IPS-NIHi11 (cell line): Measurements from ENCODE around the gene GAREM1.
A peak's percentile ranks its signal among the peaks of the same experiment; 100 is the strongest.

Source experiments
- DNase-seq: peaks from one replicate; pipeline ENCODE4 v3.0.0; 2012; ENCODE audit warnings: mixed read lengths, low spot score

The GAREM1 gene

GRCh38 chr18:32459361-32460101 lies 11.2 kb downstream of the GAREM1 start:
- no peak for DNase-seq

GRCh38 chr18:32455361-32455760 lies 15.3 kb downstream of the GAREM1 start:
- no peak for DNase-seq

- DNase-seq: no peak
These were observed 16.1 kb downstream of the GAREM1 start for GRCh38 chr18:32454593-32454992.

GRCh38 chr18:32450874-32451273 lies 19.8 kb downstream of the GAREM1 start:
- DNase-seq: no peak

DNA sequence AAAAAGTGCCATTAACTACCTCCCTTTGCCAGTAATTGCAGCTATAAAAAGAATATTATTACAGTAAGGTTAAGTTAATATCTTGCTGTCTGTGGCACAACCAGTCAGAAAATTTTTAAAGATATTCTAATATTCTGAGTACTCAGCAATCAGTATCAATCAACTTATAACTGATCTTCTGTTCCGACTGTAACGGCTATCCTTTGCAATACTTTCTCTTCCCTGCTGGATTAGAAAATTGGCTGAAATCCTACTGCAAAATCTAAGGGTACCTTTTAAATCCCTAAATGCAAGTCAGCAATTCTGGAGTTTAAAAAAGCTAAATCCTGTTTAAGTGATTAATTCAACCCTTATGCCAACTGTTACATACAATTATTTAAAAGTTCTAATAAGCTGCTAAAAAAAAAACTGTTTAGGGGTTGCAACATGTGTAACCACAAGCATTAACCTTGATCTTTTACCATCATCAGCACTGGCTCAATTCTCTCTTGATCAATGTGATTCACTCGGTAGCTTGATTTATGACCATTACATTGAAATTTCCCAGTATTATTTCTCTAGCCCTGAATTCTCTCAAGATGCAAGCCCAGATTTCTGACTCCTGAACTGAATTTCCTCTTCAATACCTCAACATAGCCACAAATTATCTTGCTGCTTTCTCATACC lies 20.5 kb downstream of the GAREM1 start:
- no peak for DNase-seq

DNA sequence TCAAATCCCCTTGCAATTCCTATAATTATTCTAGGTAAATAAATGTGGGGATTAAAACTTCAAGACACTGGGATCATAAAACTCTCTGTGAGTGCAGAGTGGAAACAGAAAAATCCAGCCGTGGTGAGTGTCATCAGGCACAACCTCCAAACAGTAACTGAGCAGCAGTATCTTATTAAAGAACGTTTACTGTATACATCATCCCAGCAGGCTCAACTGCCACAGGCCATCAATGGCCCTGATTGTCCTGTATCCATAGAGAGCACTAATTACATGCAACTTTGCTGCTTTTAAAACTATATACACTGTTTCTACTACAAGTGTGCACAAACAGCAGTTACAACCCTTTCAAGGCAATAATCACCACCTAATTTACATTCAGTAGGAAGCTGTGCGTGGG lies 23.9 kb downstream of the GAREM1 start:
- DNase-seq: no peak

- no peak for DNase-seq
These were observed 24.8 kb downstream of the GAREM1 start for GRCh38 chr18:32445846-32446245.

GRCh38 chr18:32443706-32444215 lies 26.9 kb downstream of the GAREM1 start:
- no peak for DNase-seq

- DNase-seq: no peak
These were observed 27.5 kb downstream of the GAREM1 start for GRCh38 chr18:32443033-32443705.

- no peak for DNase-seq
These were observed 28.1 kb downstream of the GAREM1 start for GRCh38 chr18:32442575-32442974.

DNA sequence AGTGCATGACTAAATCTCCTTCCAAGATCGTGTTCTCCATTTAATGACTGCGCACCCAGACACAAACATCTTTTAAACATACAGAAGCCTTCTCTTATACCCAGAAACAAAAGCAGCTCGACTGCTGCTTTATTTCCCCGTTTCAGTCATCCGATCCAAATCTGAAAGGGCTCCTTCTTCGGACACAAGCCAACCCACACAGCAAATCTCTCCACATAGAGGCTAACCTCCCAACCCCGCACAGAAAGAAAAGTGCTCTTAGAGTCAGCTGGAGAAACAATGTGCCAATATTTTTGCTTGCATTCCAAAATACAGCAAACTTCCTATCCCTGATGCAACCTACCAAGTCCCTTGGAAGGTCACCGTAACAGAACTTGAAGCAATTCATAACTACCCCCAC lies 29.1 kb downstream of the GAREM1 start:
- DNase-seq: no peak

GRCh38 chr18:32440518-32440917 lies 30.2 kb downstream of the GAREM1 start:
- DNase-seq: no peak

GRCh38 chr18:32439802-32440201 lies 30.9 kb downstream of the GAREM1 start:
- peak; percentile 51 for DNase-seq

DNA sequence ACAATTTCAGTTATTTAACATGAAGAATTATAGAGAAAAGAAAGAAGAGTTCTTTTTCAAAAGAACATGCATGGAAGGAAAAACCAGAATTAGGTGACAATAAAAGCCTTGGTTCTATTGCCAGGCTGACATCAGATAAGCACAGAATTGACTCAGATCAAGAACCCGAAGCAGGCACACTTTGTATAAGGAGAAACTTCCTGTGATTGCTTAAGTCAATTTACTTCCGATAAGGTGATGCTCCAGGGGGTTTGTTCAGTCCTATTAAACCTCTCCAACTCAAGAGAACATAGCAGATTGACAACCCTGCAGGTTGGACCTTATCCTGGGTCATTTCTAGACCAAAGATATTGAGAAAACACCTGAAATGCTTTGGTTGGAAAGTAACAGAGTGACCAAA lies 31.4 kb downstream of the GAREM1 start:
- DNase-seq: no peak

GRCh38 chr18:32438173-32438572 lies 32.5 kb downstream of the GAREM1 start:
- DNase-seq: no peak

- DNase-seq: no peak
These were observed 33.4 kb downstream of the GAREM1 start for GRCh38 chr18:32437100-32437834.

GRCh38 chr18:32435631-32436500 lies 34.8 kb downstream of the GAREM1 start:
- DNase-seq: no peak

GRCh38 chr18:32431753-32432152 lies 38.9 kb downstream of the GAREM1 start:
- DNase-seq: no peak

DNA sequence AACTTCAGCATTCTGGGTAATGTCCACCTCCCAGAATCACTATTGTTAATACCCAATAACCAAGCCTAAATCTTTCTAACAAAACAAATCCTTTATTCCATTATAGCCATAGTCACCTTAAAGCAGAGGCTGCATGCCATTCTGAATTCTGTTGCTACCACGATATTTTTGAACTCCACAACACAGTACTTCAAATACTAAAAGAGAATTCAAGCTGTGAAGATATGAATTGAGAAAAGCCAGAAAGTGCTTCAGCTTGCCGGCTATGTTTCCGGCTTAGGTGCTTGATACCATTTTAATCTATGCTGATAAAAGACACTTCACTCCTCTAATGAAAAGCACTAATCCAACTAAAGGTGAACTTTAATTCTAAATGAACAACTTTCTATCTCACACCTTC lies 41.3 kb downstream of the GAREM1 start:
- DNase-seq: no peak

DNA sequence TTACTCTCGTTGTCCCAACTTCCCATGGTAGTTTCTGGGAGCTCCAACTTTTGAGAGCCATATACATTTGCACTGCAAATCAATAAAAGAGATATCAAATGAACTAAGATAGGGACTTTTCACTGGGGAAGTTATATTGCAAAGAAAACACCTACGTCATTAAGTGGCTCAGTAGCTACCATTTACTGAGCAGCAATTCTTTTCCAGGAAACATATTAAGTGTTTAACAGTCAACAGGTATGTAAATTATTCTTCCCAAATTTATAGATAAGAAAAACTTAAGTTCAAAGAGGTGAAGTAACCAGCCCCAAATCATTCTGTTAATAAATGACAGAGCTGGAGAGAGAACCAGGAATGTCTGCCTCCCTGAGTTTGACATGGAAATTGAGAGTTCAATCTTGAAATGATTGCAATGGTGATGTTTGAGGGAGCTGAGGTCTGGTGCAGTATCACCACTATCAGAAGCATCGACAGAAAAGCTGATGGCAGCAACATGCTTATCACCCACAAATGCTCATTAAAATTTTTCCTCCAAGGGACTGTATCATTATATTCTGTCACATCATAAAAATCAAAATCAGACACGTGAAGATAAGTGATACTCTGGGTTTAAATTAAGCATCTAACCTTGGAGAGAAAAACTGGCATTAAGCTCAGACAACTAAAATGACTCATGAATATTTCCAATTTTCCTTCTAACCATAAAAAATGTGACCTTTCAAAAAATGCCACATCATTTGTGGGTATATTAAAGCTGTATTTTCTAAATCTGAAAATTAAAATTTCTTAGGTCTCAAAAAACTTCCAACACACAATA lies 43.4 kb downstream of the GAREM1 start:
- DNase-seq: no peak
